ENCODE measurements around the gene LCE1C.

The LCE1C gene

GRCh38 chr1:152768847-152769533 is 37.5 kb downstream of the LCE1C start:
- H3K4me3 ChIP-seq (ENCODE audit: low read depth, low read length), result no peak overlapping the region
- DNase-seq (ENCODE audit: low read depth, low spot score), result no peak
- in situ Hi-C loops (cut with HindIII; ENCODE audit: low sequenced_read_pairs), result no loop called here
- no peak for TF ChIP-seq CTCF (IDR thresholded peaks at IDR 0.05; ENCODE audit: low read depth, low read length)

GRCh38 chr1:152761609-152762213 is 44.7 kb downstream of the LCE1C start:
- in situ Hi-C loops (cut with HindIII; ENCODE audit: low sequenced_read_pairs), result no loop called here
- no peak for DNase-seq (ENCODE audit: low read depth, low spot score)

GRCh38 chr1:152760551-152761190 is 45.8 kb downstream of the LCE1C start:
- DNase-seq (ENCODE audit: low read depth, low spot score), result no peak
- no peak overlapping the region for H3K4me3 ChIP-seq (ENCODE audit: low read depth, low read length)
- in situ Hi-C loops (cut with HindIII; ENCODE audit: low sequenced_read_pairs), result no loop called here
- no peak for TF ChIP-seq CTCF (IDR thresholded peaks at IDR 0.05; ENCODE audit: low read depth, low read length)

More at GRCh38 chr1:152761609-152762213, 44.7 kb downstream of the LCE1C start:
- H3K4me3 ChIP-seq (ENCODE audit: low read depth, low read length), result no peak overlapping the region
- TF ChIP-seq CTCF (IDR thresholded peaks at IDR 0.05; ENCODE audit: low read depth, low read length), result no peak

GRCh38 chr1:152759453-152760173 is 46.8 kb downstream of the LCE1C start:
- no peak for DNase-seq (ENCODE audit: low read depth, low spot score)
- in situ Hi-C loops (cut with HindIII; ENCODE audit: low sequenced_read_pairs), result no loop called here
- no peak for TF ChIP-seq CTCF (IDR thresholded peaks at IDR 0.05; ENCODE audit: low read depth, low read length)
- no peak overlapping the region for H3K4me3 ChIP-seq (ENCODE audit: low read depth, low read length)

GRCh38 chr1:152758636-152759035 is 47.8 kb downstream of the LCE1C start:
- no peak for TF ChIP-seq CTCF (IDR thresholded peaks at IDR 0.05; ENCODE audit: low read depth, low read length)
- in situ Hi-C loops (cut with HindIII; ENCODE audit: low sequenced_read_pairs), result no loop called here
- no peak overlapping the region for H3K4me3 ChIP-seq (ENCODE audit: low read depth, low read length)
- DNase-seq (ENCODE audit: low read depth, low spot score), result no peak

- no peak within 1 kb of the TSS for H3K4me3 ChIP-seq (ENCODE audit: low read depth, low read length)
- no peak for TF ChIP-seq CTCF (IDR thresholded peaks at IDR 0.05; ENCODE audit: low read depth, low read length)
- DNase-seq (ENCODE audit: low read depth, low spot score), result no peak
- in situ Hi-C loops (cut with HindIII; ENCODE audit: low sequenced_read_pairs), result no loop called here
Measured at GRCh38 chr1:152757747-152758146, 48.7 kb downstream of the LCE1C start, which contains the start of gene KPRP. Gene KPRP, plus strand, starts transcription at chr1:152758025. Its CDS starts 1,564 bp downstream, at chr1:152759589.

Data from astrocyte of the spinal cord (primary cell).